Esophagus muscularis mucosa (tissue), 4 donors: ENCODE results near the gene SLCO2A1. TPM values are rescaled to one million over a fixed set of nuclear protein-coding genes. Genes with fewer than 3 reads are reported as not detected.

Source experiments
- DNase-seq: peaks from one replicate; pipeline ENCODE4 v3.0.0-alpha.2; 2017; ENCODE audit errors: extremely low spot score
- H3K27ac ChIP-seq, 4 donors: fragments of 200-600 bp; sonication (generic); replicated peaks in 1 of 4; 1 replicate in 3 of 4; 2 replicates in 1 of 4; pipeline ENCODE4 v1.5.1; 2016 to 2019; ENCODE audit warnings: mild to moderate bottlenecking in 1 of 4
- H3K27me3 ChIP-seq, 4 donors: fragments of 200-600 bp; sonication (generic); one replicate each; pipeline versions ENCODE4 v1.5.1 to v1.6.0; 2016 to 2019
- H3K36me3 ChIP-seq, 4 donors: fragments of 200-600 bp; sonication (generic); one replicate each; pipeline ENCODE4 v1.5.1; 2016 to 2019
- H3K4me1 ChIP-seq, 4 donors: fragments of 200-600 bp; sonication (generic); one replicate each; pipeline ENCODE4 v1.5.1; 2016 to 2019
- H3K4me3 ChIP-seq, 4 donors: fragments of 200-600 bp; sonication (generic); 1 replicate in 2 of 4; 2 replicates in 2 of 4; pipeline ENCODE4 v1.5.1; 2016 to 2019; ENCODE audit warnings: mild to moderate bottlenecking in 4 of 4, moderate library complexity in 1 of 4
- H3K9me3 ChIP-seq, 4 donors: fragments of 200-600 bp; sonication (generic); 1 replicate in 3 of 4; 2 replicates in 1 of 4; pipeline ENCODE4 v1.5.1; 2016 to 2019
- EP300 ChIP-seq: sonication (generic); formaldehyde crosslinking; IDR thresholded peaks from one replicate; pipeline ENCODE4 v1.6.1; 2017; ENCODE audit warnings: antibody characterized with exemption
- POLR2A ChIP-seq: fragments of 450-650 bp; IDR thresholded peaks from one replicate; pipeline ENCODE4 v1.6.1; 2017; ENCODE audit warnings: antibody characterized with exemption, moderate library complexity, mild to moderate bottlenecking, low read depth
- POLR2AphosphoS5 ChIP-seq, 2 donors: sonication (generic); formaldehyde crosslinking; IDR thresholded peaks; one replicate each; pipeline ENCODE4 v1.6.1; 2017; ENCODE audit warnings: antibody characterized with exemption in 2 of 2
- WGBS: methylation state at CpG from one replicate; pipeline ENCODE4 v1.1.5; 2018; 5-methylcytosine and 5-hydroxymethylcytosine counted together
- intact Hi-C: fragments of 100-400 bp; cut with DNase I; formaldehyde crosslinking; loops from one replicate; pipeline ENCODE4 v1.15.1; 2023
- total RNA-seq, 4 donors: library from RNA; depleted of rRNA; stranded (reverse); fragments of >200 nt; gene quantifications; one replicate each; pipeline versions ENCODE4 v1.1.0 to v1.2.1, GENCODE V29; 2016
- TF ChIP-seq, protein P1 (sequence below), 3 experiments: fragments of 200-600 bp in 2 of 3; fragments of 450-650 bp in 1 of 3; sonication (generic) in 2 of 3; IDR thresholded peaks; one replicate each; pipeline ENCODE4 v1.5.1; 2017 to 2019; ENCODE audit warnings: antibody characterized with exemption in 3 of 3, mild to moderate bottlenecking in 2 of 3, moderate library complexity in 1 of 3

SLCO2A1 gene
- total RNA-seq, 4 donors from 2014 or later, result 8.3 to 17.6 (median 13.8) TPM

DNA sequence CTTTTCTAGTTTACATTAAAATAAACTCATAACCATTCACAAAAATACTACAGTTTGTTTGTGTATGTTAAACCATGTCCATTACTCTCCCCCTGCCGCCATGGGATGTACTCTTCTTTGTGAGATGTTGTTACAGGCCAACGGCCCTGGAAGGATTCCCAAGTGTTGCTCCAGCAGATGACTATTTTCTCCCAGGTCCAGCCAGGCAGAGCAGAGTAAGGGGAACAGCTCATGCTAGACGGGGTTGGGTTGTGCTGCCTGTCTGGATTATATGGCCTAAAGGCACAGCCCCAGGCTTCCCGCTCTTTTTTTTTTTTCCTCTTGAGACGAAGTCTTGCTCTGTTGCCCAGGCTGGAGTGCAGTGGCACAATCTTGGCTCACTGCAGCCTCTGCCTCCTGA lies 24.5 kb upstream of the SLCO2A1 start:
- Histone ChIP-seq H3K4me1 (peaks cover 0 to 8% (median 2%) of the 10 kb centered on the region in 4 donors), H3K4me3 (no peak overlapping the region), H3K9me3 (no peaks in the 10 kb centered on the region), H3K27ac (no peak overlapping the region), H3K27me3 (no peaks in the 10 kb centered on the region), H3K36me3 (no peaks in the 10 kb centered on the region)
- WGBS, result 79% methylated on average over 5 of the region's 5 CpGs
- no peak for DNase-seq
- intact Hi-C loops, result no loop called here
- TF ChIP-seq EP300, result no peak
- no peak for TF ChIP-seq POLR2A
- TF ChIP-seq POLR2AphosphoS5 (IDR thresholded peaks at IDR 0.05), result no peak
- TF ChIP-seq, protein P1, sequence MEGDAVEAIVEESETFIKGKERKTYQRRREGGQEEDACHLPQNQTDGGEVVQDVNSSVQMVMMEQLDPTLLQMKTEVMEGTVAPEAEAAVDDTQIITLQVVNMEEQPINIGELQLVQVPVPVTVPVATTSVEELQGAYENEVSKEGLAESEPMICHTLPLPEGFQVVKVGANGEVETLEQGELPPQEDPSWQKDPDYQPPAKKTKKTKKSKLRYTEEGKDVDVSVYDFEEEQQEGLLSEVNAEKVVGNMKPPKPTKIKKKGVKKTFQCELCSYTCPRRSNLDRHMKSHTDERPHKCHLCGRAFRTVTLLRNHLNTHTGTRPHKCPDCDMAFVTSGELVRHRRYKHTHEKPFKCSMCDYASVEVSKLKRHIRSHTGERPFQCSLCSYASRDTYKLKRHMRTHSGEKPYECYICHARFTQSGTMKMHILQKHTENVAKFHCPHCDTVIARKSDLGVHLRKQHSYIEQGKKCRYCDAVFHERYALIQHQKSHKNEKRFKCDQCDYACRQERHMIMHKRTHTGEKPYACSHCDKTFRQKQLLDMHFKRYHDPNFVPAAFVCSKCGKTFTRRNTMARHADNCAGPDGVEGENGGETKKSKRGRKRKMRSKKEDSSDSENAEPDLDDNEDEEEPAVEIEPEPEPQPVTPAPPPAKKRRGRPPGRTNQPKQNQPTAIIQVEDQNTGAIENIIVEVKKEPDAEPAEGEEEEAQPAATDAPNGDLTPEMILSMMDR (IDR thresholded peaks at IDR 0.05), result no peak

DNA sequence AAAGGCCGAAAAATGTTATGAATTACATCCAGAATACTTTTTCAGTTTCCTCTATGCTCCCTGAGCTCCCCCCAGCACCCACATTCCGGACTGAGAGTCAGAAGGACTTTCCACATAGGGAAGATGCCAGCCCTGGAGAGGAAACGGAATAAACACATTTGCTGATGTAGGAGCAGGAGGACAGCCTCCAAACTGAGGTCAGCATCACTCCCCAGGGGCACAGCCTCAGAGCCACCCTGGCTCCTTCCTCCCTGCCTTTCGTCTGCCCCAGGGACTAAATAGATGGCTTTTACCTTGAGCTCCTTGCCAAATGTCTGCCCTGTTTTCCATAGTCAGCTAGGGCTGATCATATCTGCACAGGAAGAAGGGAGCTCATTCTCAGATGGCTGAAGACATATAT lies 22.6 kb upstream of the SLCO2A1 start:
- intact Hi-C loops, result no loop called here
- Histone ChIP-seq H3K27me3 (no peaks in the 10 kb centered on the region), H3K9me3 (no peaks in the 10 kb centered on the region), H3K27ac (no peak overlapping the region), H3K36me3 (no peaks in the 10 kb centered on the region), H3K4me3 (no peak overlapping the region), H3K4me1 (peaks cover 0 to 5% (median 0%) of the 10 kb centered on the region in 4 donors)
- TF ChIP-seq POLR2A (no peak), POLR2AphosphoS5 (IDR thresholded peaks at IDR 0.05) (no peak), EP300 (no peak)
- TF ChIP-seq, protein P1 (IDR thresholded peaks at IDR 0.05), result no peak
- no peak for DNase-seq
- WGBS, result 88% methylated on average over 4 of the region's 4 CpGs

DNA sequence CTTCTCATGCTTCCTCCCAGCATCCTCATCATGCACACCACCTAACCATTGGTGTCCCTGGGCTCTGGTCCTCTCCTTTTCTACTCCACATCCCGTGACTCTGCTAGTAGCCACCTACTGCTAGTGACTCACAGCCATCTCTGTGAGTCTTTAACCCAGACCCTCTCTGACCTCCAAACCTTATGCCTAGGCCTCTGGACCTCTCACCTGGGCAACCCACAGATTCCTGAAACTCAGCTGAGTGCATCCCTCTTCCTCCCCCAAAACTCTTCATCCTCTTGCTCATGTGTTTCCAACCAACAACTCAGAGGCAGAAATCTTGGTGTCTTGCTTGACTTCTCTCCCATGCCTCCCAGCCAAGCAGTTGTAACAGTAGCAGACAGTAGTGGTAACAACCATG lies 20.0 kb upstream of the SLCO2A1 start:
- no peak for TF ChIP-seq POLR2A
- no peak for TF ChIP-seq POLR2AphosphoS5 (IDR thresholded peaks at IDR 0.05)
- no peak for TF ChIP-seq EP300
- TF ChIP-seq, protein P1 (IDR thresholded peaks at IDR 0.05), result no peak
- Histone ChIP-seq H3K27ac (no peak overlapping the region), H3K36me3 (no peaks in the 10 kb centered on the region), H3K4me1 (no peaks in the 10 kb centered on the region), H3K4me3 (no peak overlapping the region), H3K9me3 (peaks cover 0 to 10% (median 3%) of the 10 kb centered on the region in 4 donors), H3K27me3 (no peaks in the 10 kb centered on the region)
- DNase-seq, result no peak
- 88% methylated on average over 1 of the region's 1 CpG for WGBS
- intact Hi-C loops, result no loop called here

DNA sequence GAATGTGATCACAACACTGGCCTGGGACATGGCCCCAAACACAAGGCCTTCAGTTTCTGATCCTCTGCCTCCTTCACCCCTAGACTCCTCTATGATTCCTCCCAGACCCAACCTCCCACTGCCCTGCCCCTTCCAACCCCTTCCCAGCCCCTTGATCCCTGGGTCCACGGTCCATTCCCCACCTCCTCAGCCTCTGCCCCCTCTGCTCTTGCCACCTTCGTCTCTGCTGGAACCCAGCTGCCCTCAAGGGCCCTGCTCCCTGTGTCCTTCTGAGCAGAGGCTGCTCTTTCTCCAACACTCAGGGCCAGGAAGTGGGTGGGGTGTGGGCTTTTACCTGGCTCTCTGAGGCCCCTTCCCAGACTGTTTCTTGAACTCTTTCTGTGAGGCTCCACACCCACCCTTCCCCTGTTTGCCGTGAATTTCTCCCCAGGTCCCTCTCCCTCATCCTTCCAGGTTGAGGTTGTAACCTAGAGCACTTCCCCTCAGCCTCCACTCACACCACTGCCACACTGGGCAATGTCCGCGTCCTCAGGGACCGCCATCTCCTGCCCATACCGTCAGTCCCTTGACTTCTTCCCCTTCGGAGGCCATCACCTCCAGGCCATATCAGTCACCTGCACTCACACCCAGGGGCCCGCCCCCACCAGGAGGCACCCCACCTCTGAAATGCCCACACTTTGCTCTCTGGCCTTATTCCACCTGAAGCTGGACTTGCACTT lies 18.7 kb upstream of the SLCO2A1 start:
- no peak for TF ChIP-seq EP300
- TF ChIP-seq POLR2AphosphoS5 (IDR thresholded peaks at IDR 0.05), result no peak
- H3K27me3 ChIP-seq, result no peaks in the 10 kb centered on the region
- no peak for DNase-seq
- 94% methylated on average over 9 of the region's 9 CpGs for WGBS
- no peak overlapping the region for H3K4me3 ChIP-seq
- H3K27ac ChIP-seq, result no peak overlapping the region
- intact Hi-C loops, result no loop called here
- no peaks in the 10 kb centered on the region for H3K36me3 ChIP-seq
- H3K4me1 ChIP-seq, result no peaks in the 10 kb centered on the region
- peaks cover 0 to 15% (median 3%) of the 10 kb centered on the region in 4 donors for H3K9me3 ChIP-seq

DNA sequence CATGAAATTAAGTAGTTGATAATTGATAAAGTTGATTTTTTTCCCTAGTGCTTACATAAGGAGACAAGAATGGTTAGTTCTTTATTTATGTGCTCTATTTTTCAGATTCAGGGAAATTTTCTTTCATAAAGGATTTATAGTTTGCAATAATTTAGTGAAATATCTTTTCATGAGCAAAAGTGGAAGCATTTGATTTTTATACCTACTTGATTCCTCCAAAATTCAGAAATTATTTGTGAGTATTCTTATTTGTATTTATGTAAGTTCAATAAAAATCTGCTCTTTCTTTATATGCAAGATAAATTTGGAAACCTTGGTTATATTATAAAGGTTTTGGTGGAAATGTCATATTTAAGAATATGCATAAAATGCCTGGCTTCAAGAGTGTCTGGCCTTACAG lies 14.7 kb upstream of the SLCO2A1 start:
- H3K36me3 ChIP-seq, result no peaks in the 10 kb centered on the region
- intact Hi-C loops, result no loop called here

More for the DNA sequence above, 14.7 kb upstream of the SLCO2A1 start:
- DNase-seq, result no peak
- Histone ChIP-seq H3K4me3 (no peak overlapping the region), H3K27ac (no peak overlapping the region), H3K27me3 (no peaks in the 10 kb centered on the region), H3K9me3 (peaks cover 0 to 15% (median 3%) of the 10 kb centered on the region in 4 donors), H3K4me1 (peaks cover 0 to 2% (median under 1%) of the 10 kb centered on the region in 4 donors)
- TF ChIP-seq EP300, result no peak
- TF ChIP-seq POLR2AphosphoS5 (IDR thresholded peaks at IDR 0.05), result no peak
- TF ChIP-seq, protein P1 (IDR thresholded peaks at IDR 0.05), result no peak
- TF ChIP-seq POLR2A, result no peak
